Stimulated activated CD8-positive, alpha-beta memory T cell treated with anti-CD3 and anti-CD28 coated beads, Interleukin-7, amount 100 ng/mL, for 48 hours (primary cell): Measurements from ENCODE around the gene GEMIN8.

ENCODE experiments used
- DNase-seq, 2 donors: peaks; one replicate each; pipeline ENCODE4 v3.0.0-alpha.2; 2020; ENCODE audit warnings: low read depth in 1 of 2; ENCODE audit errors: extremely low read depth in 1 of 2

Gene GEMIN8, protein sequence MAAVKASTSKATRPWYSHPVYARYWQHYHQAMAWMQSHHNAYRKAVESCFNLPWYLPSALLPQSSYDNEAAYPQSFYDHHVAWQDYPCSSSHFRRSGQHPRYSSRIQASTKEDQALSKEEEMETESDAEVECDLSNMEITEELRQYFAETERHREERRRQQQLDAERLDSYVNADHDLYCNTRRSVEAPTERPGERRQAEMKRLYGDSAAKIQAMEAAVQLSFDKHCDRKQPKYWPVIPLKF

DNA sequence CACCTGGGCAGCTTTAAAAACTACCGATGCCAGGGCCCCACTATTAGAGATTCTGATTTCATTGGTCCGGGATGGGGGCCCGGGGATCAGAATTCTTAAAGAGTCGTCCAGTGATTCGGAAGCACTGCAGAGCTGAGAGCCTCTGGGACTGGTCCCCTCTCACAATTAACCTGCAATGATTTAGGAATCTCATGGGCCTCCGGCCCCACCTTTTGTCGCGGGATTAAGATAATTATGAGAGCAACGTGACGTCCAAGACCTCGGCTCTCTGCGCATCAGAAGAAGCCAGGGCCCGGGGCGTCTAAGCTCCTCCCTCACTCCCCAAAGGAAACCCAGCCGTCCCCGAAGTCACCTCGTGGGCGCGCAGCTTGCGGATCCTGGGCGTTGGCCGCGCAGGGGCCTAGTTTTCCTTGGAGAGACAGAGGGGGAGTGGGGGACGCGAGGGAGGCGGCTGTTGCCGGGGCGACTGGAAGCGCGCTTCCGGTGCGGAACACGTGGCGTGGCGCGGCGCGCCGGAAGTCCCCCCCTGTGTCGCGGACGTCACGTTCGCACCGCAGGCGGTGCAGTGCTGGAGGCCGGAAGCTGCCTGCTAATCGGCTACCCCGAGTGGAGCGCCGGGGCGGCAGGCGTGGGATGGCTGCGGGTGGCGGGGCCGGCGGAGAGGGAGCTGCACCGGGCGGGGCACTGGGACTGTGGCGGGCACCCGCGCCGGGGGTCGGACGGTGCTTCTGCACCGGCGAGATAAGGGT is at the start of gene GEMIN8:
GEMIN8 (minus strand) TSS at position 468 of the 749 bp plus-strand sequence. CDS start 8,414 bp downstream, outside the sequence.
- peak; percentile 73 to 78 for DNase-seq

DNA sequence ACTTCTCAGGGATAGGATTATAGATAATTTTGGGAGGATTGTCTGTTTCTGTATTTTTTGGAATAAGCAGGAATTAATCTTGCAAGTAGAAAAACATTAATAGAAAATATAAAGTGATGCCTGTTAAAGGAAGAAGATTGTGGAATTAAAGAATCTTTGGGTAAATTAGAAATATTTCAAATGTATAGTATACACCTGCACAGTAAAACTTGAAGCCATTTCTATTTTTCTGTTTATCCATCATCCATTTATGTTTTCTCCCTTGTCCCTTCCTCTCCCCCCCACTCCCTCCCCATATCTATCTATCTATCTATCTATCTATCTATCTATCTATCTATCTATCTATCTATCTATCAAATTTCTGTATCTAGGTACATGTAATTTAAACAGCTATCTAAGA is 46.9 kb upstream of the GEMIN8 start:
- no peak for DNase-seq

DNA sequence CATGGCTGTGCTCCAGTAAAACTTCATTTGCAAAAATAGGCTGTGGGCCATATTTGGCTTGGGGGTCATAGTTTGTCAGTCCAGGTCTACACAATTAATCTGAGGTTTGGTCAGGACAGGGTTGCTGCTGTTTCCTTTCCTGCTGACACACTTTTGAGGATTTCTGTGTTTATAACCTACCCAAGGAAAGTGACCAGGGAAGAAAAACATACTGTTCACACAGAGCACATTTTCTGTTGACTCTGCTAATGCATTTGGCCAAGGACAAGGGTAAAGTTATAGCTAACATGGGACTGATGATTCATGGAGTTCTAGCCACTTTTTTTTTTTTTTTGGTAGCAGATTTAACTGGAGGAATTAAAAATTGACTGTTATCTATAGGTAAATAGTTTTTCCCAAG is 43.9 kb upstream of the GEMIN8 start:
- DNase-seq: no peak

DNA sequence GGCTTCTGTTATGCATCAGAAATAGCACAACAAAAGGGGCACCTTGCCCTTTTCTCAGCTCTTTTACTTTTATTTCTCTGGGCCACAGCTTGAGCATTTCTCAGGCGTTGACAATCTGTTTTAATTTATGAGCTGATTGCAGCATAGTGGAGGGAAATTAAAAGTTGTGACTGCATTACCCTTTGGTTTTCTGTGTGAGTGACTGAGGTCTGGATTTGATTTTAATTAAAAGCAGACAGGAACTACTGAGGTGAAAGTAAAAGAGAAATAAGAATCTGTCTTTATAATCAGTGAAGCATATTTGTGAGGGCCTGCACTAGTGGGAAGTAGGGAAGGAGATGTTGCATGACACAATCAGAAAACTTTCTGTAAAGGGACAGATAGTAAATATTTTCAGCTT is 43.4 kb upstream of the GEMIN8 start:
- DNase-seq: no peak

DNA sequence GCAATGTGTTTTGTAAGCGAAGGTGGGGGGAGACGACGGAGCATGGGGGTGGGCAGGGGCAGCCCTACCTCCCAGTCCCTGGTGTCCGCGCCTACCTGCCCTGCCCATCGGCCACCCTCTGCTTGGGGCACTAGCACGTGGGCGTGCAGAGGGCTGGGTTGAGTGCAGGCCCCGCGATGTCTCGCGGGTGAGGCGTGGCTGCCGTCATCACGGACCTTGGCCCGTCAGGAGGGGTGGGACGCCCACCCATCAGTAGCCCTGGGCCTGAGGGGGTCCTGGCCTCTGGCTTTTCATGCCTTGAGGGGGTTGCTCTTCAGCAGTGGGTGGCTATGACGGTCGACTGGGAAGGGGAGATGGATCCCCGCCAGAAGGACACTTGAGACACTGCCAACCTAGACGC is 36.1 kb upstream of the GEMIN8 start:
- no peak for DNase-seq

DNA sequence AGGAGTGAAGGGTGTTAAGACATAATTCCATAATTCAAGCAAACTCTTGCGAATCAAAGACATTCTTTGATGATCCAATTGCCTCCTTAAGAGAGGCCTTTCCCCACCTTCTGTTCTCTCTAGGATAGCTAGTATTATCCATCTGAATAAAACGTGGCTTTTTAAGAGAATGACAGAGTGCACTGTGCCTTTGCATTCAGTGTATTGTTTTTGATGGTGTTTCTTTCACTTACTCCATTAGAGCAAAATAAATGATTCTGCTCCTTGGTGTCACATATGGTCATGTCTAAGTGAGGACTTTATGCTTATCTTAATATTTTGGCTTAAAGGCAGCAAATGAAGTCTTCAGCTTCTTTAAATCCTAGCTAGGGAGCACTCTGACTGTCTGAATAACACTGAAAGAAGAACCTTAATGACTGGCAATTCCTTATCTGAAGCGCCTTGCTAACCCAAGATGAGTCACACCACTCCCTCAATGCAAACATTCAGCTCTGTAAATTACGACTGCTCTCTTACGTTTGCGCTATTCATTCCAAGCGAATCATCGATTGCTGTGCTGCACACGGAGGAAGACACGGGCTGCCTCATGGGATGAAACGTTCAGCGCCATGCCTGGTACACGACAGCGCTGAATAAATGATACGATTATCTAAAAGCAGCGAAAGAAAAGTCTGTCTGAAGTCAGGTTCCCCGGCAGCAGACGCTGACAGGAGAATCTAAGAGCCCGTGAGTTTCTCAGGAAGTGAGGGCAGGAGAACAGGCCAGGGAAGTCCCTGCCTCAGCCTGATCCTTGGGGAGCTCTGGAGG is 35.1 kb upstream of the GEMIN8 start:
- DNase-seq: no peak

DNA sequence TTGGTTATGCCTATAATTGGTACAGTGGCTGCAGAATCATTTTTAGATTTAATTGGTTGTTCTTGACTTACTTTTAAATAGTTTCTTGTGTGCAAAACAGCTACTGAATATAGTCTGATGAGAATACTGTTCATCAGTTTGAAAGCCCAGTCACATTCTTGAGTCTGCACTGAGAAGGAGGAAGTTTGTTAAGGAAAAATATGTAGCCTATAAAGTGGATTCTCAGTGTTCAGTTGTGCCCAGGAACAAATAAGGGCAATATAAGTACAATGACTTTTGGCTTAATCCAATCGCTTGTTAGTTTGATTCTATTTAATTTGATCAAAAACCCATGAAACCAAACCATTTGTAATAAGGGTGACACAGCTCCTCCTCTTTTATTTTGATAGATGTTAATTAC is 32.8 kb upstream of the GEMIN8 start:
- no peak for DNase-seq

DNA sequence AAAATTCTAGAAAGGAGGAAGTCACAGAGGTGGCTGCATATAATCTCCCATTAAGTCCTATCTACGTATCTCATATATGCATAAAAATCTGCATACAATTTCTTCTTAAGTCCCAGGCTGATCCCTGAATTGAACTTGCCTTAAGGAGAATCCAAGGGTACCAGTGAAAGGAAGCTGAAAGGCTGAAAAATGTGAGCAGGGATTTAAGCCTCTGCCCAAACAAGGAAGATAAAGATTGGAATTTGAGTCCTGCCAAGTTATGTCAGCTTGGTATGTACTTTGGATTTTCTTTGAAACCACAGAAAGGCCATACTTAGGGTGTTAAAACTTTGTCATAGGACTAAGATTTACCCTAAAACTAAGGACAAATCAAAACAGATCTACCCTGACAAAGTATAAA is 26.5 kb upstream of the GEMIN8 start:
- no peak for DNase-seq

DNA sequence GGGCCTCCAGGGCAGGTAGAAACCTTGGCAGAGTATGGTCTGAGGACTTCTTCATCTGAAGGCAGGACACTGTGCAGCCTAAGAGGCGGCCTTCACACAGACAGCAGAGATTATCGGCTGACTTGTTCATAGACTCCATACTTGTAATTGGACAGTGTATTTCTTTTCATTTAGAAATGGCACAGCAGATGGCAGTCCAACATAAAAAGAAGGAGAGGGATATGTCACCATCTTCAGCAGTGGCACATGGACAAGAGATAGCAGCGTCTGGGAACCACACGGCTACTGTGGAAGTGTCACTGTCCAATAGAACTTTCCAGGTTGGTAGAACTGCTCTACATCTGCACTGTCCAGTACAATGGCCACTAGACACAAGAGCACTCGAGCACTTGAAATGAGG is 21.7 kb upstream of the GEMIN8 start:
- no peak for DNase-seq

DNA sequence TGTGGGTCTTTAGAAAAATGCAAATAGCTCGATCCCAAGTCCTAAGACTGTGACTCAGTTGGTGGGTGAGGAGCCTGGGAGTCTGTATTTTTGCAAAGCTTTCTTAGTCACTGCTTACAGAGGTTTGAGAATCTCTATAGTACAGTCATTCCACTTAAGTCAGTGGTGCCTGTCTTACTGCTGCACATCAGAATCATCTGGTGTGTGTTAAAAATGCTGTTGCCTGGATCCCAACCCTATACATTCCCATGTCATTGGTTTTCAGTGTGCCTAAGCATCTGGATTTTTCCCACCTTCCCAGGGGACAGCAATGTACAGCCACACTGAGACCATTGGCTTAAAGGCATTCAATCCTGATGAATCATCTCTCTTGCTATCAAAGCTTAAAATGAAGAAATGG is 21.0 kb upstream of the GEMIN8 start:
- no peak for DNase-seq

DNA sequence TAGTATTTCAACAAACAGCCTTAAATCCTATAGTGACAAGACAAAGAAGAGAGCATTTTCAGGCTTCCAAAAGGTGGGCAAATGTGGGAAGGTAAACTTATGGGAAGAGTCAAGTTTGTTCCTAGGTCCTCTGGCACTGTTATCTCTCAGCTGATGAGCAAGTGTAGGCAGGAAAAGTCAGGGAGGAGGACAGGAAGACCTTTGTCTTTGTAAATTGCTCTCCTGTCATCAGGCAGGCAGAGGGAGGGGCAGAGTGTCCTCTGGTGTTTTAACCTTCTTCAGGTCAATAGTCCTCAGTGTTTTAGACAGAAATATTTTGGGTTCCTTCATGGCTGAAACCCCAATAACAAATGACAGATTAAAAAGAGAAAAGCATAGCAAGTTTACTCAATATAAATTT is 13.5 kb upstream of the GEMIN8 start:
- DNase-seq: no peak

DNA sequence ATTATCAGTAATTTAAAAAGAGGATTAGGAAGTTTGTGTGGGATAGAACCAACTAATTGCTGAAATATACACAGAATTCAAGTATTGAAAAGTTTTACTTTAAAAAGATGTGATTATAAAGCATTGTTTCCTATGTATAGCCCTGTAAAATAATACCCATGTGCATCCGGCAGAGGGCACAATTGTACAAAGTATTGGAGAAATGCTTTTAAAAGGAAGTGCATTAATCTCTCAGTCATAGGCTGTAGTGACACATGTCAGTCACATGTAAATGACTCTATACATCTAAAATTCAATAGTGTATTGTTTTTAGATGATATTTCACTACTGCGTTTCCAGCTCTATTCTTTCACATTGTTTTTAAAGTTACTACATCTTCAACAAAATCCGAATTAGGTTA is 9.7 kb upstream of the GEMIN8 start:
- DNase-seq: peak in 1 of 2 donors; percentile 16

DNA sequence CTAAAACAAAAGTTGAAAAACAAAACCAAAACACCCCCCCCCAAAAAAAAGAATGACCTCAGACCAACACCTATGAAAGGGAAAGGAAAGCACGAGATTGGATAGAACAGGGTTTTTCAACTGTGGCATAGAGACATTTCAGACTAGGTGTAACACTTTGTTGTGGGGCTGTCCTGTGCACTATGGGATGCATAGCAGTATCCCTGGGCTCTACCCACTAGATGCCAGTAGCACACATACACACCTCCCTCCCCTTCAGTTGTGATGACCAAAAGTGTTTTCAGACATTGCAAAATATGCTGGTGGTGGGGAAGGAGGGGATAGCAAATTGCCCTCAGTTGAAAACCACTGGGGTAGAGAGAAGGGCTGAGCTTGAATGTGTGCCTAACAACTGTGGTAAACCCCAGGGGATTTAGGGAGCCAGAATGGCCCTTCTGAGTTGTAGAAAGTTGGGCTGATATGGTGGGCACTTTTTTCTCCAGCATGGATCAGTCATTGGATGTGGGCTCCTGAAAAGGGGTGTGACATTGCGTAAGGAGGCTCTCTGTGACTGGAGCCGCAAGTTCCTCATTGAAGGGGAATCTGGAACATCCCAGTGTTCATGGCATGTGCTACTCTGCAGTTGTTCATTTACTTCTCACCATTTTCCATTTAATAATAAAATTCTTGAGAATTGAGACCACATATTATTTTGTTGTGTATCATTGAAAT is 8.8 kb upstream of the GEMIN8 start:
- DNase-seq: no peak

DNA sequence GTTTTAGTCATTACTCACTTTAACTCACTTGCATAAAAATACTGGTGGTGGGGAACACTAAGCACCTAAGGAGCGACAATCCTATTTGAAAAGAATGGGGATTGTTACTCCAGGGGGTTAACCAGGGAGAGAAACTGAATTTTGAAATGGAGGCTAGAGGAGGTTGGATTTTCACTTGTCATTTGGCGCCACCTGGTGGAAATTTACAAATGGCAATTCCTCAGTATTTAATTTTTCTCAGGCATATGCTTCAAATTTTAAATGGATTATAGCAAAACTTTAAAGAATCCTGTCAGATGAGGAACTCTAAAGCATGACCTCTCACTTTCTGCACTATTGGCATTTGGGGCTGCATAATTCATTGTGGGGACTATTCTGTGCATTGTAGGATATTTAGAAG is 2.7 kb upstream of the GEMIN8 start:
- no peak for DNase-seq

DNA sequence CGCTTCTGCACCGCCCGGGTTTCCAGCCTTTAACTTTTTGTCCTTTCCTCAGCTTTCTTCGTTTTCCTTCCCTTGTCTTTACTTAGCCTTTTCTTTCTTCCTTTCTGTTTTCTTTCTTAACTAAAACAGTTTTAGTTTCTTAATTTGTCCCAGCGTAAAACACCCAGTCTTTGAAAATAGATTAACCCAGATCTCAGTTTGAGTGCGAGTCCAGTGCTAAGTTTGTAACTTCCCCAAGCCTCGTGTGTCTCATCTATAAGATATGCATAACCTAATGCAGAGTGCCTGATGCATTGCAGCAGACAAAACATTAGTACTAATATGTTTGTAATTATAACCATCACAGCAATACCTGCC is 460 bp upstream of the GEMIN8 start:
- no peak for DNase-seq

DNA sequence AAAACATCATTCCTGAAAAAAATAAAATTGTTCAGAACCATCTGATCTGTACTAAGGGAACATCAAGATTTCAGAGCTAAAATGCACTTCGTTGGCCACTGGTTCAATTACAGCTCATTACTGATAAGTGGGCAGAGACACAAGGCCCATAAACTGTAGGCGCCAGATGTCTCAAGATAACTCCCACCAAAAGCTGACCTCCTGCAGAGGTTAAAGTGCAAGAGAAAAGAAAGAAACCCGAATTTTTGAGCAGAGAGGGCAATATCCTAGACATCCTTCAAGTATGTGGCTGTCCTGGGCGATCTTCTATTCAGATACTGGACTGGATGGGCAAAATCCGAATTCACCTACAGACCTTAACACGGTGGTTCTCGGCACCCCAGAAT is 660 bp downstream of the GEMIN8 start:
- DNase-seq: no peak

DNA sequence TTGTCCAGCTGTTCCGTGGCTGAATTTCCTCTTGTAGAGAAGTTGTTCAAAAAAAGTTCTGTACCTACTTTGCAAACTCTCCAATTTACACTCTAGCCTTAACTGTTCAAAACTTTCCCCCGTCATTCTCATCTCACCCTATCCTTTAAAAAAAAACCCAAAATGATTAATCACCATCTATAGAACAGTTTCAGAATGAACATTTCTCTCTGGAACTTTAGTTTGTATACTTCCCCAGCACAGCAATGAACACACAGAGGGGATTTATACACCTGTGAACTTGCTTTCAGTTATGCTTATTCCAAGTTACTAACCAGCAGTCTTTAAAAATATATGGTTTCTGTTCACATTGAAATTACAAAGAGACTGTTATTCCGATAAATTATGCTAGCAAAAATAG is 1.2 kb downstream of the GEMIN8 start:
- DNase-seq: no peak

DNA sequence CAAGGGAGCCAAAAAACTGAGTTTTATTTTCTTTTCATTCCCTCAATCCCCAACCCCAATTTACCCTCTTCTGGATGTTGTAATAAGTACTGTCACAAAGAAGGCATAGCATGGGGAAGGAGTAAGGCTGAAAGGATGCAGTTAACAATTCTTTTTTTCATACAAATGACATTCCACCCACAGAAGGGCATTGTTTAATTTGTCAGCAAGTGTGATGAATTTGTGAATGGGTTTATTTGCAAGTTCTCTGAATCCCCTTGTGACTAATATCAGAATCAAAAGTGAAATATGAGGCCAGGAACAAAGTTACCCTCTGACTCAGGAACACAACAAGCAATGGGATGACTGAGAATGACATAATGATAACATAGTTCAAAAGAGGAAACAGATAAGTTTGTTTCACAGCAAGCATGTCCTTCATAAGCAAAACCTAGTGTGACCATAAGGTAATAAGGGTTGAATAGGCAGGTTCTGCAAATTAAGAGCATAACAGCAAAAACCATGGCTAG is 2.1 kb downstream of the GEMIN8 start:
- DNase-seq: no peak

DNA sequence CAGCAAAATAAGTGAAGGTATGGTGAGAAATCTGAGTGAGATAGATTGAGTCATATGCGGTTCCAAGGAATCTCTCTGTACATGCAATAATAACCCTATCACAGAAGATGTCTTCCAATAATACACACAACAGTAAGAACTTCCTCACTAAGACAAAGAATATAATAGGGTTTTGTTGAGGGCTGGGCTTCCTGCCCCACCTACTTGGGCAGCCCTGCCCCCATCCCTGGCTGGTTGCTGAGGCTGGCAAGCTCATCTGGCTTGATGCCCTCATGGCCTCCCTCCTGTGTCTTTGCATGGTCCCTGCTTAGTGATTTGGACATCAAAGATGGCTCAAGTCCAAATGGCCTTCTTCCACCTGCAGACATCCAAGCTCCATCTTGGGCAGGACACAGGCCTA is 2.7 kb downstream of the GEMIN8 start:
- DNase-seq: no peak

DNA sequence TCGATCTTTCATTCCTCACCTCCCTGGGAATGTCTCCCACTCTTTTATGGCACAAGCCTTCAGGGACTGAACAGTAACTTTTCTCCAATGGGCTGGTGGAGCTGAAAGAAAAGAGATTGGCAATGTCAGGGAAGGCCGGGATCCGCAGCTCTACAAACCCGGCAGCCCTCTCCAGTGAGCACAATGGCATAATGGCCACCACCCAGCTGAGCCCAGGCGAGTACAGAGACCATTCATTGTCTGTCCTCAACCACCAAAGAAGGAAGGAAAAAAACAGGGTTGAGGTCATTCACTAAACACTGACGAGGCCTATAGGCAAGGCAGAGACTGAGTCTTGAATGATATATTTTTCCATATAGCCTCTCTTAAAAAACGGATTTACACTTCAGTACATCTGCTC is 3.6 kb downstream of the GEMIN8 start:
- DNase-seq: no peak

DNA sequence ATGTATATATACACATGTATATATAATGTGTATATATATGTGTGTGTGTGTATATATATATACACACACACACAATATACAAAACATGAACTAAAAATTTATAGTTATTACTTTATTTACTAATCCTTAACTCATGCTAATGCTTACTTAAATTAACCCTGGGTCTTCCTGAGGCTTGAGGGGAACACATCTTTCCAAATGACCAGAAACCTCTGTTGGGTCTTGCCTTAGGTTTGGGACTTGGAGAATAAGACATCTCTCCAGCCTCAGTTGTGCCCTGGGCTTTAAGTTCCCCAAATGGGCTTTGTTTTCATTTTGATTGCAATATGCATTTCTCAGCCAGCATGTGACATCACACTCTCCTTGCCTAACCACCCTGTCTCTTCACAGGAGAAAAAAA is 7.7 kb downstream of the GEMIN8 start:
- no peak for DNase-seq
